Upper lobe of left lung (tissue), 6 donors: ENCODE results near the gene DOK7. TPM values are rescaled to one million over a fixed set of nuclear protein-coding genes. Genes with fewer than 3 reads are reported as not detected.

Experiments
- ATAC-seq, 2 donors: fragments of 200-7000 bp; cut with Tn5 transposase; one replicate each; pipeline ENCODE4 v1.9.1; 2022; ENCODE audit warnings: mild to moderate bottlenecking in 2 of 2, moderate library complexity in 2 of 2; ENCODE audit not compliant: low FRiP score in 2 of 2
- DNase-seq, 2 donors: peaks; one replicate each; pipeline ENCODE4 v3.0.0-alpha.2; 2019 to 2020
- H3K27ac ChIP-seq, 4 donors: fragments of 200-600 bp; sonication (generic); one replicate each; pipeline ENCODE4 v1.5.1; 2016 to 2019
- H3K27me3 ChIP-seq, 4 donors: fragments of 200-600 bp; sonication (generic); one replicate each; pipeline ENCODE4 v1.5.1; 2017 to 2019
- H3K36me3 ChIP-seq, 4 donors: fragments of 200-600 bp; sonication (generic); one replicate each; pipeline ENCODE4 v1.5.1; 2016 to 2019
- H3K4me1 ChIP-seq, 4 donors: fragments of 200-600 bp; sonication (generic); one replicate each; pipeline ENCODE4 v1.5.1; 2018 to 2019
- H3K4me3 ChIP-seq, 4 donors: fragments of 200-600 bp; sonication (generic); one replicate each; pipeline ENCODE4 v1.5.1; 2017 to 2019; ENCODE audit warnings: mild to moderate bottlenecking in 2 of 4, moderate library complexity in 1 of 4
- H3K9me3 ChIP-seq, 4 donors: fragments of 200-600 bp; sonication (generic); one replicate each; pipeline ENCODE4 v1.5.1; 2018 to 2019
- EP300 ChIP-seq, 4 donors: sonication (generic); formaldehyde crosslinking; IDR thresholded peaks; one replicate each; pipeline ENCODE4 v1.5.1; 2017; ENCODE audit warnings: antibody characterized with exemption in 4 of 4, control low read depth in 2 of 4
- POLR2A ChIP-seq, 4 donors: fragments of 450-650 bp; IDR thresholded peaks; one replicate each; pipeline ENCODE4 v1.5.1; 2016 to 2017; ENCODE audit warnings: antibody characterized with exemption in 4 of 4, mild to moderate bottlenecking in 2 of 4
- POLR2AphosphoS5 ChIP-seq, 2 donors: sonication (generic); formaldehyde crosslinking; IDR thresholded peaks; one replicate each; pipeline ENCODE4 v1.5.1; 2017; ENCODE audit warnings: antibody characterized with exemption in 2 of 2
- WGBS, 2 donors: methylation state at CpG; one replicate each; pipeline ENCODE4 v1.1.5; 2017 to 2018; 5-methylcytosine and 5-hydroxymethylcytosine counted together
- total RNA-seq, 6 donors: library from RNA; depleted of rRNA in 4 of 6; stranded (reverse); fragments of >200 nt in 4 of 6; gene quantifications; one replicate each; pipeline versions ENCODE4 v1.1.0 to v1.2.1, GENCODE V29; 2016 to 2021
- TF ChIP-seq, protein P1 (sequence below), 6 experiments: fragments of 450-650 bp in 4 of 6; fragments of 200-600 bp in 2 of 6; sonication (generic) in 2 of 6; IDR thresholded peaks; one replicate each; pipeline ENCODE4 v1.5.1; 2016 to 2019; ENCODE audit warnings: antibody characterized with exemption in 6 of 6
- donor health status: DM: no; HTN: no; CAD: no; lungs with moderate emphysema.
- donor health status: DM: no; HTN: yes; CAD: no; lungs with severe emphysema.

Gene DOK7
- total RNA-seq, 6 donors from 2014 or later, result 2.1 to 16.0 (median 4.0) TPM

- H3K27ac ChIP-seq, result no peak overlapping the region
- H3K9me3 ChIP-seq, result no peaks in the 10 kb centered on the region
- no peaks in the 10 kb centered on the region for H3K27me3 ChIP-seq
- ATAC-seq (no peak), DNase-seq (peak in 1 of 2 donors; percentile 64)
- H3K4me1 ChIP-seq, result peaks cover 0 to 8% (median 4%) of the 10 kb centered on the region in 4 donors
- H3K4me3 ChIP-seq, result no peak overlapping the region
- TF ChIP-seq POLR2AphosphoS5 (IDR thresholded peaks at IDR 0.05) (no peak), EP300 (IDR thresholded peaks at IDR 0.05) (no peak), POLR2A (IDR thresholded peaks at IDR 0.05) (no peak)
- TF ChIP-seq, protein P1, sequence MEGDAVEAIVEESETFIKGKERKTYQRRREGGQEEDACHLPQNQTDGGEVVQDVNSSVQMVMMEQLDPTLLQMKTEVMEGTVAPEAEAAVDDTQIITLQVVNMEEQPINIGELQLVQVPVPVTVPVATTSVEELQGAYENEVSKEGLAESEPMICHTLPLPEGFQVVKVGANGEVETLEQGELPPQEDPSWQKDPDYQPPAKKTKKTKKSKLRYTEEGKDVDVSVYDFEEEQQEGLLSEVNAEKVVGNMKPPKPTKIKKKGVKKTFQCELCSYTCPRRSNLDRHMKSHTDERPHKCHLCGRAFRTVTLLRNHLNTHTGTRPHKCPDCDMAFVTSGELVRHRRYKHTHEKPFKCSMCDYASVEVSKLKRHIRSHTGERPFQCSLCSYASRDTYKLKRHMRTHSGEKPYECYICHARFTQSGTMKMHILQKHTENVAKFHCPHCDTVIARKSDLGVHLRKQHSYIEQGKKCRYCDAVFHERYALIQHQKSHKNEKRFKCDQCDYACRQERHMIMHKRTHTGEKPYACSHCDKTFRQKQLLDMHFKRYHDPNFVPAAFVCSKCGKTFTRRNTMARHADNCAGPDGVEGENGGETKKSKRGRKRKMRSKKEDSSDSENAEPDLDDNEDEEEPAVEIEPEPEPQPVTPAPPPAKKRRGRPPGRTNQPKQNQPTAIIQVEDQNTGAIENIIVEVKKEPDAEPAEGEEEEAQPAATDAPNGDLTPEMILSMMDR (IDR thresholded peaks at IDR 0.05), result no peak
- no peaks in the 10 kb centered on the region for H3K36me3 ChIP-seq
- WGBS, 2 donors, result 84 to 87% methylated on average over 13 to 33 of the region's 35 CpGs
Observed at GRCh38 chr4:3478446-3479357, 15.6 kb downstream of the DOK7 start.

- Histone ChIP-seq H3K36me3 (no peaks in the 10 kb centered on the region), H3K9me3 (no peaks in the 10 kb centered on the region), H3K4me3 (no peak overlapping the region), H3K27ac (no peak overlapping the region), H3K4me1 (peaks cover 3 to 13% (median 10%) of the 10 kb centered on the region in 4 donors), H3K27me3 (peaks cover 0 to 4% (median 1%) of the 10 kb centered on the region in 4 donors)
- DNase-seq, result peak in 1 of 2 donors; percentile 66
- 79 to 87% methylated on average over 13 to 25 of the region's 25 CpGs for WGBS, 2 donors
- TF ChIP-seq EP300 (IDR thresholded peaks at IDR 0.05) (no peak), POLR2AphosphoS5 (IDR thresholded peaks at IDR 0.05) (peak in 1 of 2 donors; percentile 6)
- no peak for ATAC-seq
Observed at GRCh38 chr4:3479358-3480101, 16.4 kb downstream of the DOK7 start.

DNA sequence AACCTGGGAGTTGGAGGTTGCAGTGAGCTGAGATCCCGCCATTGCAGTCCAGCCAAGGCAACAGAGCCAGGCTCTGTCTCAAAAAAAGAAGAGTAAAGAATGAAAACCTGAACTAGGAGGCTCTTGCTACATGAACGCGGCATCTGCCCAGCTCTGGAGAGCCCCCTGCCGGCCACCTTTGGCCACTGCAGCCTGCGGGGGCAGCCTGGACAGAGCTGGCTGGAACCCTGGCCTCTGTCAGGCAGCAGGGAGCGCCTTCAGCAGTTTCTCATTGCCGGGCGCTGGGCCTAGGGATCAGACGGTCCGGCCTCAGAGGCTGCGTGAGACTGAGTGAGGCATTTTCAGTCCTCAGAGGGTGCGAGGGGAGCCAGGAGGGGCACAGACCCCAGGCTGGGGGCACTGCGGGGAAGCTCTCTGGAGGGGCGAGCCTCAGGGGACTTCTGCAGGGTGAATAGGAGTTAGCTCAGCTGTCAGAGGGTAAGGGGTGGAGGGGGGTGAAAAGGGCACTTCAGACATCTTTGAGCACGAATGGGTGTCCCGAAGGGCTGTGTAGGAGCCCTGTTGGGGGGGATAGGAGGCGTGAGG, 17.5 kb downstream of the DOK7 start:
- ATAC-seq (peak; percentile 65 to 78), DNase-seq (peak; percentile 77 to 96)
- Histone ChIP-seq H3K4me3 (no peak overlapping the region), H3K27ac (no peak overlapping the region), H3K36me3 (no peaks in the 10 kb centered on the region), H3K4me1 (peaks cover 13 to 24% (median 20%) of the 10 kb centered on the region in 4 donors), H3K9me3 (no peaks in the 10 kb centered on the region), H3K27me3 (peaks cover 0 to 9% (median 8%) of the 10 kb centered on the region in 4 donors)
- WGBS, 2 donors, result 23 to 29% methylated on average over 10 of the region's 17 CpGs
- TF ChIP-seq, protein P1 (IDR thresholded peaks at IDR 0.05), result peak; percentile 92 to 100 (median 96)
- no peak for TF ChIP-seq EP300 (IDR thresholded peaks at IDR 0.05)

GRCh38 chr4:3481113-3481531, 18.0 kb downstream of the DOK7 start:
- DNase-seq (peak in 1 of 2 donors; percentile 40), ATAC-seq (no peak)
- Histone ChIP-seq H3K4me3 (no peak overlapping the region), H3K27me3 (peaks cover 0 to 9% (median 8%) of the 10 kb centered on the region in 4 donors), H3K36me3 (no peaks in the 10 kb centered on the region), H3K4me1 (peaks cover 13 to 25% (median 20%) of the 10 kb centered on the region in 4 donors), H3K9me3 (no peaks in the 10 kb centered on the region), H3K27ac (no peak overlapping the region)
- WGBS, 2 donors, result 33 to 45% methylated on average over 5 of the region's 5 CpGs
- TF ChIP-seq EP300 (IDR thresholded peaks at IDR 0.05), result no peak
- TF ChIP-seq, protein P1 (IDR thresholded peaks at IDR 0.05), result no peak
